Frontal cortex (tissue), 4 donors: ENCODE results near the gene CYBA. TPM values are rescaled to one million over a fixed set of nuclear protein-coding genes. Genes with fewer than 3 reads are reported as not detected.
"Not testable (repeated sequence)": the region's sequence is repeated elsewhere in the genome, so short reads cannot be mapped to it uniquely, and the experiment has no call there.

ENCODE experiments used
- DNase-seq, 2 donors: peaks; one replicate each; pipeline ENCODE4 v3.0.0; 2012; ENCODE audit warnings: low spot score in 2 of 2
- FAIRE-seq: peaks from 2 replicates; lab custom pipeline; 2012; peaks lifted over from hg19 to GRCh38; lab: Jason Lieb, UNC
- total RNA-seq: library from RNA; depleted of rRNA; stranded (reverse); fragments of >200 nt; gene quantifications from one replicate; pipeline ENCODE4 v1.2.3, GENCODE V29; 2014
- donor health status: control.
- donor health status: control.
- donor health status: control.

The CYBA gene
- total RNA-seq, 1 donor from 2014 or later, result 24.9 TPM

DNA sequence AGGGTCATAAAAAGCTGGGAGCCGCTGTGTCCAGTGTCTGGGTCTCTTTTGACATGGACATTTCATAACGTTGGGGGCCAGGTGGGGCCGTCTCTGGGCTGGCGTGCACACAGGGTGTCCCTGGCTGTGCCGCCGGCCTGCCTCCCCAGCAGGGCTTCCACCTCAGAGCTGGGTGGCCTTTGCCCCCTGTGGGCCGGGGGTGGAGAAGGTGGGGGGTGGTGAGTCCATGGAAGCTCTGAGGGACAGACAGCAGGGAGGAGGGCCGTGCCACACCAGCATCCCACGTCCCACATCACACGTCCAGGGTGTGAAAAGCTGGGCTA, 36.4 kb upstream of the CYBA start:
- no peak for FAIRE-seq

DNA sequence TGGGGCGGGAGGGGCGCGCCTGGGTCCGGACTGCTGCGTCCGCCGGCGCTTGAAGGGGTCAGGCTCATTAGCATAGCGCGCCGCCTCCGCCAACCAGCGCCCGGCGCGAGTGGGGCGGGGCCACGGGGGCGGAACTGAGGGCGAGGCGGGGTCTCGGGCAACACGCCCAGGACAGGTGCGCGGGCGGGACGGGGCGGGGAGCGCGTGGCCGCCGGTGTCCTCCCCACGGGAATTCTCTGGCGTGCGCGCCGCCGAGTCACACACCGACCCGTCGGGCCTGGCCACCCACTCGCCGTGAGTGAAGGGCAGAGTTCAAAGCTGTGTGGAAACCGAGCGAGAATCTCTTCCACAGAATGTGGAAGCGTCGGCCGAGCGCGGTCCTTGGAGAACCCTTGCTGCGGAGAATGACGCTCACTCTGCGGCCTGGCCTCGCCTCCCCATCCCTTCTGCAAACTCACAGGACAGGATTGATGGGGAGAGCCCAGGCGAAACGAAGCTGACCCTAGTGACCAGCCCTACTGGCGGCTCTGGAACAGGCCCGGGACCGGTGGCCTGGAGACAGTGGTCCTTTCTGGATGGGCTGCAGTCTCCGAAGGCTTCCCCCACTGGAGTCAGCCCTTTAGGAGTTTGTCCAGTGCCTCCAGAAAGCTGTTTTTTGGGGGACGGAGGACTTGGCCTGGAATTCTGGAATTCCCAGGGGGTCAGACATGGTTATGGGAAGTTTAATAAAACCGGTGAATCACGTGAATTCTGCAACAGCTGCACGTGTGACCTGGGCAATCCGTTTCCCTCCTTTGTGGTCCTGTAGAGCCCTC, 35.8 kb upstream of the CYBA start, which contains the start of gene SNAI3:
Gene SNAI3 (minus strand): TSS at position 69 of the 815 bp plus-strand sequence. CDS start 101 bp downstream, outside the sequence.
- FAIRE-seq (no peak), DNase-seq (peak; percentile 78 to 84)

More for the DNA sequence above, 36.4 kb upstream of the CYBA start:
- no peak for DNase-seq

DNA sequence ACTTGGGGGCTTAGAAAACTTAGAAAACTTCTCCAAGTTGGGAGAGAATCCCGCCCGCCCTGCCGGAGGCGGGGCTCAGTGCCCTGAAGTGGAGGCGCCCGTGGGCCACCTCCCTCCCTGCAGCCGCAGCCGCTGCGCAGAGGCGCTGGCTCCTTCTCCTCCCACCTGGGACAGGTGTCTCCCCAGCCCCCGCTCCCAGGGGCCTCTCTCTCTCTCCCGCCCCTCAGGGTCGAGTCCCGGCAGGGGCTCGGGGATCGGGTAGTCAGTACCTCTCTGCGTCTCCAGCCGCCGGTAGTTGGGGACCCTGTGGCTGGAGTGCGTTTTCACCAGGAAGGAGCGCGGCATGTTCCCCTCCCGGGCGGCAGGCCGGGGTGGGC, 35.2 kb upstream of the CYBA start:
- DNase-seq (no peak), FAIRE-seq (no peak)

DNA sequence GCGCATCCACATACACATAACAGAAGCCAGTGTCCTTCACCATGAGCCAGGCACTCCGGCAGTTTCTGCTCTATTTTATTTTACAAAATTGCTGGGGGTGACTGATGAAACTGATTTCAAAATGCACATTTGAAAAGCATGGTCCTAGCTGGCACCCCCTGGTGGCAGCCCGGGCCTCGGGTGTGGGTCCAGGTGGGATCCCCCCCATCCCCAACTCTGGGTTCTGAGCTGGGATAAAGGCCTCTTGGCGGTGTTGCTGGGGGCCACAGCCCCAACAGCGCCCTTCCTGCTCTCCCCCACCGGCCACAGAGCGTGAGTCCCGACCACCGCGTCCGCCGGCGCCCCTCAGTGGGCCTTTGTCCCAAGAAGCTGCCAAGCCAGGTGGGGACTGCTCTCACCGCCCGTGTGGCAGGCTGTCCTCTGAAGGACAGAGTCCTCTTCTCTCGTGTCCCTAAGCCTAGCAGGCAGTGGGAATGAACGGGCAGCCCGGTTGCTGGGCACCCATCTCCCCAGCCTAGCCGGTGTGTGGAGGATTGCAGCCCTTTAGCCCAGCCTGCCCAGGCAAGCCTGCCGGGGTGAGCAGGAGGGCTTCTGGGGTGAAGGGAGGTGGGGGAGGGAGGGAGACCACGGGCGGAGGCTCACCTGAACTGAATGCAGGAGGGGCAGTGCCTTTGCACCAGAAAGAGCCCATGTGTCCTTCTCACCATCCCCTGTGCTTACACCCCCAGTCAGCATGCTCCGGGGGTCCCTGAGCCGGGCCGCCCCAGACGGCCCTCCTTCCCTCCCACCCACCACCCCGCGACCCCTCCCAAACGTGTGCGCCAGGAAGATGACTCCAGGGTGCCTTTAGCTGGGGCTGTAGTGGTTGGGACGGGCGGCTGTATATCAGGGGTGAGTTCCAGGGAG, 34.6 kb upstream of the CYBA start:
- no peak for DNase-seq
- FAIRE-seq, result no peak

DNA sequence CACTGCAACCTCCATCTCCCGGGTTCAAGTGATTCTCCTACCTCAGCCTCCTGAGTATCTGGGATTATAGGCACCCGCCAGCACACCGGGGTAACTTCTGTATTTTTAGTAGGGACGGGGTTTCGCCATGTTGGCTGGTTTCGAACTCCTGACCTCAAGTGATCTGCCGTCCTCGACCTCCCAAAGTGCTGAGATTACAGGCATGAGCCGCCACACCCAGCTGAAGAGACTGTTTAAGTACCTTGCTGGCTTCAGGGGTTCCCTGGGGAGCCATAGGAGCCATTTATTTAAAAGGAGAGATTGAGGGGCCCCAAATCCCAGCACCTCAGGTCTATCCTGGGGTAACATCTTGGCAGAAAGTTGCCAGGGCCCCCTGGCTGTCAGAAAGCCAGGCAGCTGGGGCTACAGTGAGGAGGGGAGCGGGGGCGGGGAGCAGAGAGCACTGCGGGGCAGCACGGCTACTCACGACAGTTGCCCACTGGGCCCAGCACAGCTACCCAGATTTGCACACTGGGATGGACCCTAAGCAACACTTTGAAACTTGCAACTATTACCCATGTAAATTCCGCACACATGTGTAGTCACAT, 33.8 kb upstream of the CYBA start:
- DNase-seq, result no peak

DNA sequence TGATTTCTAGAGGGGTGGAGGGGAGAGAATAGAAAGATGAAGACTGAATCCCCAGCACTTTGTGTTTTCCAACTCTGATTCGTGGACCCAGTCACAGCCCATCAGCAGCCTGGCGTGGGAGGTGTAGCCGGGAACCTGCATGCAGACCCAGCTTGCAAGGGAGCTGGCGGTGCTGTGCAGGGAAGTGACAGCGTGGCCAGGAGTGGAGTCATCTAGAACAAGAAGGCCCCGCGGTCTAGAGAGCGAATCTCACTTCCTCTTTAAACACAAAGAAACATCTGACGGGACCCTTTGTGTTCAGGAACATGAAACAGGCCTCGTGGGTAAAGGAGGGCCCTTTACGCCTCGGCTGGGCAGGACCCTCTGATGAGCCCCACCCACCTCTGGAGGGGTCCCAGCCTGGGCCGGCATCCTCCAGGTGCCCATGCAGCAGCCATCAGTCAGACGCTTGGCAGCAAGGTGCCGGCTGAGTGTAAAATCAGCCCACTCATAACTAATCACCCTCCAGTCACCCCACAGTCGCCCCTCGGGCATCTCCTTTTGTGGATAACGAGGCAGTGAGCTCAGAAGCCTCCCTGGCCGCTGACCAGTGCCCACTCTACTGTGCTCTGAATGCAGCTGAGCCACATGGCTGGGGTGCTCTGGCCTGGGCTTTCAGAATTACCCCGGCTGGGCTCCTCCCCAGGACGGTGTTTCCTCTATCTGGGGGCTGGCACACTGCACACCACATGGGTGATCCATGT, 31.0 kb upstream of the CYBA start:
- DNase-seq (no peak), FAIRE-seq (no peak)

More for the DNA sequence above, 33.8 kb upstream of the CYBA start:
- no peak for FAIRE-seq

DNA sequence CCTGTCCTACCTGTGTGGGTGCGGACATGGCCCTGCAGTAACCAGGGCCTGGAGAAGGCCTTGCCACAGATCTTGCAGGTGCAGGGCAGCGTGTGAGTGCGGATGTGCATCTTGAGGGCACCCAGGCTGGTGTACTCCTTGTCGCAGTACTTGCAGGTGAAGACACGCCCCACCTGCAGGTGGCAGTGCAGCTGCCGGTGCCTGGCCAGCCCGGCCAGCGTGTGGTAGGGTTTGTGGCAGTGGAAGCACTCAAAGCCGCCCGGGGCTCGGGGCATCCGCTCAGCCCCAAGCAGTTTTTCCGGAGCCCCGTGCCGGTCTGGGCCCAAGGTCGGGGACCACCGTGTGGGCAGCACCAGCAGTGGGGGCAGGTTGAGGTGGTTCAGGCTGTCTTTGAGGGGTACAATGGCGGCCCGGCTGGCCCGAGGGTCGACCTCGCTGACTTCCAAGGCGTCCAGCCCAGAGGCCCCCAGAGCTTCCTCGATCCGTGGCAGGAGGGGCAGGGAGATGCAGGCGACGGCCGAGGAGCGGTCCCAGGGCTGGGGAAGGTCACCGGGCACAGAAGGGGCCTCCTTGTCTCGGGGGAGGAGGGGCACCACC, 30.3 kb upstream of the CYBA start:
- DNase-seq (no peak), FAIRE-seq (no peak)

DNA sequence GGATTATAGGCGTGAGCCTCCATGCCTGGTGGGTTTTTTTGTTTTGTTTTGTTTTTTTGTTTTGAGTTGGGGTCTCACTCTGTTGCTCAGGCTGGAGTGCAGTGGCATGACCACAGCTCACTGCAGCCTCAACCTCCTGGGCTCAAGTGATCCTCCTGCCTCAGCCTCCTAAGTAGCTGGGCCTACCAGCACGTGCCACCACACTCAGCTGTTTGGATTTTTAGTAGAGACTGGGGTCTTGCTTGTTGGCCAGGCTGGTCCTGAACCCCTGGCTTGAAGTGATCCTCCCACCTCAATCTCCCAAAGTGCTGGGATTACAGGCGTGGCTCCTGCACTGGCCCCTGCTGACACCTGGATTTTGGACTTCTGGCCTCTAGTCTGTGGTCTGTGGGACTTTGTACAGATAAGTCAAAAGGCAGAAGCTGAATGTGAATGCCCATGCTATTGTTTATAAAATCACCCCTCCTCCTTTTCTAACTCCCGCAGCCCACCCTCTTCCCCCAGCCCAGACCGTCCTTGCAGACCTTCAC, 29.8 kb upstream of the CYBA start:
- no peak for DNase-seq
- no peak for FAIRE-seq

DNA sequence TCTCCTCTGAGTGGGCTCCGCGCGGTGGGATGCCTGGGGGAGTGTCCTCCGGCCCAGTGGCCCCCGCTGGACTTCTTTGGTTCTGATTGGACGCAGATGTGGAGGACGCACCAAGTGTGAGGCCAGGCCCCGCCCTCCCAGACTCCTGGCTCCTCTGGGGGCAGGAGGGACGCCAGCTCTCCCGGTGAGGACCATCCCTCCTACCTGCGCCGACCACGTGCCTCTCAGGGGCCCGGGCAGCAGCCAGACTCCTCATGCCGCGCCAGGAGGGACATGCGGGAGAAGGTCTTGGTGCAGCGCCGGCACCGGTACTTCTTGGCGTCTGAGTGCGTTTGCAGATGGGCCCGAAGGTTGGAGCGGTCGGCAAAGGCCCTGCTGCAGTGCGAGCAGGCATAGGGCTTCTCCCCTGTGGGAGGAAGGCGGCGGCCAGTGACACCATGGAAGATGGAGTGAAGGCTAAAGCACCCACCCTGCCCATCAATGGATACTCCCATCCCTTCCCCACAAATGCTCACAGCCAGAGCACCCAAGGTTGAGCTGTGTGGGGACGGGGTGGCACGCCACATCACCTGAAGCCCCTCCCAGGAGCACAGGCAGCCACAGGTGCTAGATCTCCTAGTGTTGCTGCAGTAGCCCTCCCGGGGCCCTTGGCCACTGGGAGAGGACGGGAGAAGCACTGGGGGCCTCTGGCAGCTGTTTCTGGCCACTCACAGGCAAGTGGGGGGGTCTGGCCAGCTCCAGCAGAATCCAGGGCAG, 27.5 kb upstream of the CYBA start:
- no peak for FAIRE-seq
- DNase-seq, result no peak

DNA sequence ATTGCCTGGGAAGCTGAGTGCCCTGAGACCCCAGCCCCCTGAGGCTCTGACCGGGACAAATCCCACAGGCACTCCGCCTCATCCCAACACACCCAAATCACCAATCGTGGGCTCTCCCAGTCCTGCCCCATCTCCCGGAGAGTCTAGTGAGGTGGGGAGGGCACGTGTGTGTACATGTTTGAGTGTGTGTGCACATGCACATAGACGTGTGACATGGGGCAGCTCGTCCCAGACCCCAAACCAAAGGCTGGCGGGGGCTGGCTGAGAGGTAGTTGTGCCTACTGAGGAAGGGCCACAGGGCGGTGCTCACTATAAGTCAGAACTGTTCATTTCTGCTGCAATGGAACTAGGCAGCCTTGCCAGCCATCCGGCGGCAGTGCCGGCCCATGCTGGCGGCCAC, 26.9 kb upstream of the CYBA start:
- FAIRE-seq, result no peak

DNA sequence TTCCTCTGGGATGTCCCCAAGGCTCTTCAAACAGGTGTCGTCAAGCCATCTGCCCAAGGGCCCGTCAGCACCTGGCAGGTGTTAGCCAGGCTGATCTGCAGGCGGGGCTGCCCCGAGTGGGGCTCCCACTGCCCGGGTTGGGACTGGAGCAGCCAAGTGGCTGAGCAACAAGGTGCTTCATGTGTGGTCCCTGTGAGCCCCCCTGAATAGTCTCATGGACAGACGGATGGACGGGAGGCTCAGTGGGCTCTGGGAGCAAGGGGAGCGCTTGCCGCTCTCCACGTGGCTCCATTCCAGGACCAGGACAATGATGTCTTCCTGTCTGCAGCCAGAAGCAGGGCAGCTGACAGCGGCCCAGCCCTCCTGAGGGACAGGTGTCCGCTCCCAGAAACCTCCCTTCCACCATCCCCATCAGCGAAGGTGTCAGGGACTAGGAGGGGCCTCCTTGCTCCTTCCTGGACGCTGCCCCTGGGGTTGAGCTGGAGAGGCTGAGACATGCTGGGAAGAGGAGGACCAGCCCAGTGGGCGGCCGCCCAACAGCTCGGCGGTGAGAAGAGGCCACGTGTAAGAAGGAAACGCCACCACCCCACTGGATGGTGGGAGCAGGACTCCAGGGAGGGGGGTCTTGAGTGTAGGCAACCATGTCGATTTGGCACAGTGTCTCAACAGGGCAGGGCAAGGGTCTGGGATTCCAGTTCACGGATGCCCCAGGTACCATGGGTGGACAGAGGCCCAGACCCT, 25.8 kb upstream of the CYBA start:
- FAIRE-seq (no peak), DNase-seq (no peak)

More for the DNA sequence above, 26.9 kb upstream of the CYBA start:
- DNase-seq, result no peak

DNA sequence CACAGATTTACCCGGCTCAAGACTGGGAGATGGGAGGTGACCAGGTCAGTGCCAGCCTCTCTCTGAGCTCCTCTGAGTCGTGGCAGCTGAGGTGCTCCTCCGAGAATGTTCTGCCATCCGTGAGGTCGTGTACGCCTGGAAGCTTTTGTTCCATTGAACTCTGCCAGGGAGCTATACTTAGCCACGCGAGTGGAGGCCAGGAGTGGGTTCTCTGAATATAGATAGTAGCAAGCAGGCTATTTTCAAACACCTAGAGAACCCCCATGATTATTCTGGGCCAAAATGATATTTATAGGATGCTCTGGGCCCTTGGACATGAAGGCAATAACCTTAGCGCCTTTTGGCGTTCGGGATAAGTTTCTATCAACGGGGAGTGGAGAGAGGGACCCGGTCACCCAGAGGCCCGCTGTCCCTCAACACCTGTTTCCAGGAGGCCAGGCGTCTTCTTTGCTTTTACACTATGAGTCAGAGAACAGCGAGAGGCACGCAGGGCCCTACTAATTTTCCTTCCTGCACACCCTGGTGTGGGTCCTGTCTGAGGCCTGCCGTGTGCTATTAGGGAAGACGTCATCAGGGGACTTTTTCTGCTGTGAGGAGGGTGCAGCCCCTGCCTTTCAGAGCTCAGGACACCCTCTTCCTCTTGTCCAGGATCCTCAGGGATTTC, 23.0 kb upstream of the CYBA start:
- DNase-seq, result no peak
- FAIRE-seq, result no peak

DNA sequence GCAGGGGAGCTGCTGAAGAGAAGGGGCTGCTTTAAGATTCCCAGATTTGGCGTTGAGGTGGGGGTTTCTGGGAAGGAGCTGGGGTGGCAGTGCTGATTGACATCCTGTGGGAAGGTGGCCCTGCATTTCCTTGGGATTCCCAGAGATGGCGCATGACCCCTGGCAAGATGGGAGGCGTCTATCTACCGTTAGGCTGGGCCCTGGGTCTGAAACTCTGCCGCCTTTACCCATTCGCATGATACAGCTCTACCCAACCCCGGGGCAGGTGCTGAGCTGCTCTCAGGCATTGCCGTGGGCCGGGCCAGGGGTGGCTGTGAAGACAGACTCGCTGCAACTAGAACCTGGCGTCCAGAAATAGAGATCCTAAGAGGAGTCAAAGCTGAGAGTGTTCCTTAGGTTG, 21.9 kb upstream of the CYBA start:
- no peak for DNase-seq
- FAIRE-seq, result no peak

DNA sequence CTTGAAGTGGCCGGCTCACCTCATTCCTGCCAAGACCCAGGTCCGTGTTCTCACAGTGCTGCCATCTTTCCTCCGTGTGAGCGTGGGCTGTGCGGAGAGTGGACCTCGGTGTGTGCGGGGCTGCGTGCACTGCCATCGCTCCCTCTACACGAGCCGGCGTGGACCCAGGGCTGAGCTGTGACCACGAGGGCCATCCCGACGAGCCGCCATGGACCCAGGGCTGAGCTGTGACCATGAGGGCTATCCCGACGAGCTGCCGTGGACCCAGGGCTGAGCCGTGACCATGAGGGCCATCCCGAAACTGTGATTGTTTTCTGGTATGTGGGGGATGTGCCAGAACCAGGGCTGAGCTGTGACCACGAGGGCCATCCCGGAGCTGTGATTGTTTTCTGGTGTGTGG, 21.0 kb upstream of the CYBA start:
- FAIRE-seq, result no peak
- no peak for DNase-seq

DNA sequence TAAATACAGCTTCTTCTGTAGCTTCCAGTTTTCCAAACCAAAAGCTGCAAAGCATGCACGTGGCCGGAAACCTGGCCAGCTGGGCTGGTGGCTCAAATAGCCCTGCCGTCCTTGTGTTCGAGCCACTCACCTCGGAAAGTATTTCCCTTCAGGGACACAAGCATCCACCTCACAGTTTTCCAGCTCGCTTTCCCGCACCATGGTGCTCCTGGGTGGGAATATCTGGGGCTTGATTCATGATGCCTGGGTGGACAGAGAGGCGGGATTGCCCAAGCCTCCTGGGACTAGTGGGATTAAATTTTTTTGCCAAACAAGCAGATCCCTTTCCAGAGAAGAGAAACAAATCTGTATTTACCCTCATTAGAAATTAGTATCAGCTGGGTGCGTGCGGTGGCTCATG, 19.1 kb upstream of the CYBA start:
- FAIRE-seq (no peak), DNase-seq (no peak)

DNA sequence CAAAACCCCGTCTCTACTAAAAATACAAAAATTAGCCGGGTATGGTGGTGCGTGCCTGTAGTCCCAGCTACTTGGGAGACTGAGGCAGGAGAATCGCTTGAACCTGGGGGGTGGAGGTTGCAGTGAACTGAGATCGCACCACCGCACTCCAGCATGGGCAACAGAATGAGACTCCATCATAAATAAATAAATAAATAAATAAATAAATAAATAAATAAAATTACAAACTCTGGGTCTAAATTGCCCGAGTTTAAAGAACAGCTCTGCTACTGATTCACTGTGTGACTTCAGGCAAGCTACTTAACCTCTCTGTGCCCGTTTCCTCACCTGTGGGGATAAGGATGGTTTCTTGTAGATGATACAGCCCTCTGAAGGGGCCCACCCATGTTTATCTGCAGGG, 18.6 kb upstream of the CYBA start:
- not testable (repeated sequence) for DNase-seq, FAIRE-seq

DNA sequence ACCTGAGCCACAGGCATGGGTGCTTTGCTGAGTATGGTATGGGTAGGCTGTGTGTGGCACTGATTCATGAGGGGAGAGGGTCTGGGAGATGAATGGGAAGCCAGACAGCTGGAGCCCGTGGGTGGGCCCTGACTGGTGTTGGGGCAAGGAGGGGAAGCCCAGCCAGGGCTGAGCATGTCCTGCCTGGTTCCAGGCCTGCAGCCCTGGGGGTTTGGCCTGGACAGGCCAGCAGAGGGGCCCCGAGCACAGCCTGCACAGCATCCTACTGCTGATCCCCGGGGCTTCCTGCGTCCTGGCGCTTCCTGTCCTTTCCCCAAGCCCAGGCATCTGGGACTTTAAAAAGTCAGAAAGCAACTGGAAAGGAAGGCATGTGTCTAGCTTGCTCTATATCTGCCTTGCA, 16.6 kb upstream of the CYBA start:
- DNase-seq (no peak), FAIRE-seq (no peak)
